HG03521 (cell line): Measurements from ENCODE around the gene RIPK4.
"Not testable (repeated sequence)": the region's sequence is repeated elsewhere in the genome, so short reads cannot be mapped to it uniquely, and the experiment has no call there.

Source experiments
- ATAC-seq: cut with Tn5 transposase; IDR thresholded peaks from one replicate; pipeline ENCODE4 v1.9.1; 2021; ENCODE audit warnings: mild to moderate bottlenecking, moderate library complexity; ENCODE audit not compliant: unreplicated experiment

Gene RIPK4

GRCh38 chr21:41720250-41720649, 46.6 kb downstream of the RIPK4 start:
- ATAC-seq: no peak

- ATAC-seq: no peak
Measured at GRCh38 chr21:41719691-41720090, 47.2 kb downstream of the RIPK4 start.

- ATAC-seq: no peak
Measured at GRCh38 chr21:41717573-41718330, 49.1 kb downstream of the RIPK4 start.

- no peak for ATAC-seq
Measured at GRCh38 chr21:41716751-41717150, 50.1 kb downstream of the RIPK4 start.

- ATAC-seq: no peak
Measured at GRCh38 chr21:41715649-41716281, 51.1 kb downstream of the RIPK4 start.

GRCh38 chr21:41714299-41714865, 52.5 kb downstream of the RIPK4 start:
- ATAC-seq: not testable (repeated sequence)

GRCh38 chr21:41713495-41714281, 53.2 kb downstream of the RIPK4 start:
- no peak for ATAC-seq

GRCh38 chr21:41712730-41713129, 54.1 kb downstream of the RIPK4 start:
- no peak for ATAC-seq

- ATAC-seq: no peak
Measured at GRCh38 chr21:41712201-41712600, 54.7 kb downstream of the RIPK4 start.

GRCh38 chr21:41711416-41712007, 55.3 kb downstream of the RIPK4 start:
- ATAC-seq: no peak

- no peak for ATAC-seq
Measured at GRCh38 chr21:41710823-41711160, 56.1 kb downstream of the RIPK4 start.

- no peak for ATAC-seq
Measured at GRCh38 chr21:41709965-41710822, 56.7 kb downstream of the RIPK4 start.

- ATAC-seq: no peak
Measured at GRCh38 chr21:41709166-41709565, 57.7 kb downstream of the RIPK4 start.

- ATAC-seq: no peak
Measured at GRCh38 chr21:41707960-41708330, 58.9 kb downstream of the RIPK4 start.

GRCh38 chr21:41707231-41707959, 59.5 kb downstream of the RIPK4 start:
- no peak for ATAC-seq

- no peak for ATAC-seq
Measured at GRCh38 chr21:41706678-41707077, 60.2 kb downstream of the RIPK4 start.

GRCh38 chr21:41706263-41706639, 60.6 kb downstream of the RIPK4 start:
- no peak for ATAC-seq

GRCh38 chr21:41705546-41706262, 61.1 kb downstream of the RIPK4 start:
- ATAC-seq: no peak
